Measurements from ENCODE around the gene DRAXIN.

Gene DRAXIN

GRCh38 chr1:11691302-11691914 lies at the start of gene DRAXIN:
Gene DRAXIN, plus strand, starts transcription at chr1:11691710. Its CDS starts 14,549 bp downstream, at chr1:11706259.
- no peak for DNase-seq

GRCh38 chr1:11641776-11642305 lies 49.7 kb upstream of the DRAXIN start:
- no peak for DNase-seq

- DNase-seq = peak; percentile 35
Observed at GRCh38 chr1:11642418-11643017, 49.0 kb upstream of the DRAXIN start.

- no peak for DNase-seq
Observed at GRCh38 chr1:11643782-11644181, 47.7 kb upstream of the DRAXIN start.

- no peak for DNase-seq
Observed at GRCh38 chr1:11645270-11645669, 46.2 kb upstream of the DRAXIN start.

- peak; percentile 63 for DNase-seq
Observed at GRCh38 chr1:11645670-11646265, 45.7 kb upstream of the DRAXIN start.

- DNase-seq = no peak
Observed at GRCh38 chr1:11646317-11646716, 45.2 kb upstream of the DRAXIN start.

GRCh38 chr1:11647333-11647732 lies 44.2 kb upstream of the DRAXIN start:
- DNase-seq = no peak

GRCh38 chr1:11648039-11648438 lies 43.5 kb upstream of the DRAXIN start:
- DNase-seq = no peak

GRCh38 chr1:11648732-11649158 lies 42.8 kb upstream of the DRAXIN start:
- DNase-seq = no peak

- DNase-seq = no peak
Observed at GRCh38 chr1:11649237-11649623, 42.3 kb upstream of the DRAXIN start.

GRCh38 chr1:11649624-11650330 lies 41.7 kb upstream of the DRAXIN start:
- DNase-seq = no peak

GRCh38 chr1:11650331-11650991 lies 41.0 kb upstream of the DRAXIN start:
- peak; percentile 75 for DNase-seq

- DNase-seq = no peak
Observed at GRCh38 chr1:11651017-11651416, 40.5 kb upstream of the DRAXIN start.

- DNase-seq = no peak
Observed at GRCh38 chr1:11652203-11652780, 39.2 kb upstream of the DRAXIN start.

- DNase-seq = no peak
Observed at GRCh38 chr1:11653101-11653860, 38.2 kb upstream of the DRAXIN start.

- DNase-seq = no peak
Observed at GRCh38 chr1:11653861-11654136, 37.7 kb upstream of the DRAXIN start.

- no peak for DNase-seq
Observed at GRCh38 chr1:11654137-11654938, 37.2 kb upstream of the DRAXIN start, which contains the start of the genes FBXO2 and FBXO44. Gene FBXO2, minus strand, starts transcription at chr1:11654429. Its CDS starts 89 bp downstream, at chr1:11654340. Gene FBXO44, plus strand, starts transcription at chr1:11654877. Its CDS starts 959 bp downstream, at chr1:11655836.

GRCh38 chr1:11654939-11655808 lies 36.3 kb upstream of the DRAXIN start:
- no peak for DNase-seq

- no peak for DNase-seq
Observed at GRCh38 chr1:11657654-11658053, 33.9 kb upstream of the DRAXIN start.
